ENCODE data around the gene GSC.
A peak's percentile ranks its signal among the peaks of the same experiment; 100 is the strongest.

The GSC gene

GRCh38 chr14:94771158-94771905, 1.4 kb upstream of the GSC start:
- Histone ChIP-seq H3K27me3 (ENCODE audit: insufficient read depth, low read length) (peaks cover 100% of the 10 kb centered on the region), H3K36me3 (ENCODE audit: insufficient read depth, low read length) (no peaks in the 10 kb centered on the region), H3K4me1 (ENCODE audit: insufficient read depth, low read length) (peaks cover 65% of the 10 kb centered on the region), H3K27ac (ENCODE audit: low read depth, low read length) (no peak overlapping the region), H3K9ac (ENCODE audit: low read depth, low read length) (no peak overlapping the region), H3K4me3 (ENCODE audit: low read length) (peak overlapping the region; percentile 56), H3K9me3 (ENCODE audit: insufficient read depth, low read depth, low read length) (no peaks in the 10 kb centered on the region)
- WGBS: 1% methylated on average over 54 of the region's 54 CpGs

GRCh38 chr14:94770815-94771157, 873 bp upstream of the GSC start:
- Histone ChIP-seq H3K9me3 (ENCODE audit: insufficient read depth, low read depth, low read length) (no peaks in the 10 kb centered on the region), H3K9ac (ENCODE audit: low read depth, low read length) (no peak overlapping the region), H3K36me3 (ENCODE audit: insufficient read depth, low read length) (no peaks in the 10 kb centered on the region), H3K4me3 (ENCODE audit: low read length) (peak overlapping the region; percentile 56), H3K27ac (ENCODE audit: low read depth, low read length) (no peak overlapping the region), H3K4me1 (ENCODE audit: insufficient read depth, low read length) (peaks cover 60% of the 10 kb centered on the region), H3K27me3 (ENCODE audit: insufficient read depth, low read length) (peaks cover 100% of the 10 kb centered on the region)
- WGBS: under 1% methylated on average over 9 of the region's 9 CpGs

GRCh38 chr14:94770251-94770749, 387 bp upstream of the GSC start:
- no peak overlapping the region for H3K9ac ChIP-seq (ENCODE audit: low read depth, low read length)
- no peak overlapping the region for H3K27ac ChIP-seq (ENCODE audit: low read depth, low read length)
- peak overlapping the region; percentile 56 for H3K4me3 ChIP-seq (ENCODE audit: low read length)
- peaks cover 100% of the 10 kb centered on the region for H3K27me3 ChIP-seq (ENCODE audit: insufficient read depth, low read length)
- H3K9me3 ChIP-seq (ENCODE audit: insufficient read depth, low read depth, low read length): no peaks in the 10 kb centered on the region
- H3K4me1 ChIP-seq (ENCODE audit: insufficient read depth, low read length): peaks cover 55% of the 10 kb centered on the region
- H3K36me3 ChIP-seq (ENCODE audit: insufficient read depth, low read length): no peaks in the 10 kb centered on the region
- 0% methylated on average over 15 of the region's 18 CpGs for whole genome bisulfite sequencing

GRCh38 chr14:94768521-94769390, 1.2 kb downstream of the GSC start:
- under 1% methylated on average over 80 of the region's 82 CpGs for WGBS
- no peaks in the 10 kb centered on the region for H3K9me3 ChIP-seq (ENCODE audit: insufficient read depth, low read depth, low read length)
- peak overlapping the region; percentile 53; the same call in 1 of the 2 replicates for H3K9ac ChIP-seq (ENCODE audit: low read depth, low read length)
- peaks cover 100% of the 10 kb centered on the region for H3K27me3 ChIP-seq (ENCODE audit: insufficient read depth, low read length)
- no peak overlapping the region for H3K27ac ChIP-seq (ENCODE audit: low read depth, low read length)
- peaks cover 44% of the 10 kb centered on the region for H3K4me1 ChIP-seq (ENCODE audit: insufficient read depth, low read length)
- H3K36me3 ChIP-seq (ENCODE audit: insufficient read depth, low read length): no peaks in the 10 kb centered on the region
- H3K4me3 ChIP-seq (ENCODE audit: low read length): peak overlapping the region; percentile 56

- Histone ChIP-seq H3K27ac (ENCODE audit: low read depth, low read length) (no peak overlapping the region), H3K4me1 (ENCODE audit: insufficient read depth, low read length) (peaks cover 37% of the 10 kb centered on the region), H3K36me3 (ENCODE audit: insufficient read depth, low read length) (no peaks in the 10 kb centered on the region), H3K4me3 (ENCODE audit: low read length) (peak overlapping the region; percentile 56), H3K9me3 (ENCODE audit: insufficient read depth, low read depth, low read length) (no peaks in the 10 kb centered on the region), H3K27me3 (ENCODE audit: insufficient read depth, low read length) (peaks cover 100% of the 10 kb centered on the region), H3K9ac (ENCODE audit: low read depth, low read length) (no peak overlapping the region)
- WGBS: 3% methylated on average over 25 of the region's 26 CpGs
Measured at GRCh38 chr14:94768141-94768520, 1.8 kb downstream of the GSC start.

GRCh38 chr14:94767321-94767878, 2.5 kb downstream of the GSC start:
- peaks cover 33% of the 10 kb centered on the region for H3K4me1 ChIP-seq (ENCODE audit: insufficient read depth, low read length)
- no peaks in the 10 kb centered on the region for H3K9me3 ChIP-seq (ENCODE audit: insufficient read depth, low read depth, low read length)
- no peak overlapping the region for H3K27ac ChIP-seq (ENCODE audit: low read depth, low read length)
- H3K4me3 ChIP-seq (ENCODE audit: low read length): peak overlapping the region; percentile 29; the same call in 1 of the 2 replicates
- H3K36me3 ChIP-seq (ENCODE audit: insufficient read depth, low read length): no peaks in the 10 kb centered on the region
- WGBS: 21% methylated on average over 27 of the region's 27 CpGs
- peaks cover 100% of the 10 kb centered on the region for H3K27me3 ChIP-seq (ENCODE audit: insufficient read depth, low read length)
- H3K9ac ChIP-seq (ENCODE audit: low read depth, low read length): no peak overlapping the region

GRCh38 chr14:94764573-94764972, 5.3 kb downstream of the GSC start:
- H3K36me3 ChIP-seq (ENCODE audit: insufficient read depth, low read length): no peaks in the 10 kb centered on the region
- H3K9me3 ChIP-seq (ENCODE audit: insufficient read depth, low read depth, low read length): no peaks in the 10 kb centered on the region
- H3K9ac ChIP-seq (ENCODE audit: low read depth, low read length): no peak overlapping the region
- H3K4me3 ChIP-seq (ENCODE audit: low read length): no peak overlapping the region
- peaks cover 83% of the 10 kb centered on the region for H3K27me3 ChIP-seq (ENCODE audit: insufficient read depth, low read length)
- no peak overlapping the region for H3K27ac ChIP-seq (ENCODE audit: low read depth, low read length)
- 70% methylated on average over 7 of the region's 7 CpGs for WGBS
- peaks cover 12% of the 10 kb centered on the region for H3K4me1 ChIP-seq (ENCODE audit: insufficient read depth, low read length)

- H3K36me3 ChIP-seq (ENCODE audit: insufficient read depth, low read length): no peaks in the 10 kb centered on the region
- 94% methylated on average over 7 of the region's 7 CpGs for WGBS
- H3K4me3 ChIP-seq (ENCODE audit: low read length): no peak overlapping the region
- peaks cover 62% of the 10 kb centered on the region for H3K27me3 ChIP-seq (ENCODE audit: insufficient read depth, low read length)
- H3K4me1 ChIP-seq (ENCODE audit: insufficient read depth, low read length): peaks cover 9% of the 10 kb centered on the region
- H3K27ac ChIP-seq (ENCODE audit: low read depth, low read length): no peak overlapping the region
- no peak overlapping the region for H3K9ac ChIP-seq (ENCODE audit: low read depth, low read length)
- H3K9me3 ChIP-seq (ENCODE audit: insufficient read depth, low read depth, low read length): no peaks in the 10 kb centered on the region
Measured at GRCh38 chr14:94762431-94762830, 7.5 kb downstream of the GSC start.

- no peak overlapping the region for H3K4me3 ChIP-seq (ENCODE audit: low read length)
- no peak overlapping the region for H3K9ac ChIP-seq (ENCODE audit: low read depth, low read length)
- H3K27me3 ChIP-seq (ENCODE audit: insufficient read depth, low read length): peaks cover 58% of the 10 kb centered on the region
- no peak overlapping the region for H3K27ac ChIP-seq (ENCODE audit: low read depth, low read length)
- WGBS: 89% methylated on average over 10 of the region's 10 CpGs
- peaks cover 9% of the 10 kb centered on the region for H3K4me1 ChIP-seq (ENCODE audit: insufficient read depth, low read length)
- no peaks in the 10 kb centered on the region for H3K9me3 ChIP-seq (ENCODE audit: insufficient read depth, low read depth, low read length)
- no peaks in the 10 kb centered on the region for H3K36me3 ChIP-seq (ENCODE audit: insufficient read depth, low read length)
Measured at GRCh38 chr14:94761997-94762377, 7.9 kb downstream of the GSC start.

- no peak overlapping the region for H3K9ac ChIP-seq (ENCODE audit: low read depth, low read length)
- H3K36me3 ChIP-seq (ENCODE audit: insufficient read depth, low read length): no peaks in the 10 kb centered on the region
Measured at GRCh38 chr14:94761348-94761996, 8.4 kb downstream of the GSC start.

More at GRCh38 chr14:94761348-94761996, 8.4 kb downstream of the GSC start:
- peaks cover 52% of the 10 kb centered on the region for H3K27me3 ChIP-seq (ENCODE audit: insufficient read depth, low read length)
- peaks cover 5% of the 10 kb centered on the region for H3K4me1 ChIP-seq (ENCODE audit: insufficient read depth, low read length)
- WGBS: 91% methylated on average over 12 of the region's 12 CpGs
- no peak overlapping the region for H3K4me3 ChIP-seq (ENCODE audit: low read length)
- no peak overlapping the region for H3K27ac ChIP-seq (ENCODE audit: low read depth, low read length)
- H3K9me3 ChIP-seq (ENCODE audit: insufficient read depth, low read depth, low read length): no peaks in the 10 kb centered on the region

Measured in HUES64 (cell line).